Upper lobe of right lung (tissue), 1 donor: Measurements from ENCODE around the gene LRRC74A. TPM values are rescaled to one million over a fixed set of nuclear protein-coding genes. Genes with fewer than 3 reads are reported as not detected.

Experiments
- ATAC-seq: fragments of 200-7000 bp; cut with Tn5 transposase; one replicate; pipeline ENCODE4 v1.9.1; 2020; ENCODE audit warnings: mild to moderate bottlenecking, moderate library complexity
- DNase-seq: peaks from one replicate; pipeline ENCODE4 v3.0.0-alpha.2; 2020
- H3K27ac ChIP-seq: fragments of 200-600 bp; one replicate; pipeline ENCODE4 v1.8.0; 2022
- H3K27me3 ChIP-seq: fragments of 200-600 bp; one replicate; pipeline ENCODE4 v1.8.0; 2022; ENCODE audit warnings: mild to moderate bottlenecking
- H3K36me3 ChIP-seq: fragments of 200-600 bp; one replicate; pipeline ENCODE4 v1.8.0; 2022
- H3K4me1 ChIP-seq: fragments of 200-600 bp; one replicate; pipeline ENCODE4 v1.8.0; 2022
- H3K4me3 ChIP-seq: fragments of 200-600 bp; one replicate; pipeline ENCODE4 v1.8.0; 2022; ENCODE audit warnings: mild to moderate bottlenecking
- H3K9me3 ChIP-seq: fragments of 200-600 bp; one replicate; pipeline ENCODE4 v1.8.0; 2022
- CTCF ChIP-seq: fragments of 200-600 bp; IDR thresholded peaks from one replicate; pipeline ENCODE4 v1.8.0; 2022; ENCODE audit warnings: antibody characterized with exemption
- intact Hi-C: fragments of 100-400 bp; cut with DNase I; formaldehyde crosslinking; loops from one replicate; pipeline ENCODE4 v1.11.0; 2022
- total RNA-seq: library from RNA; stranded (reverse); fragmentation: NEBNext Ultra II Directional; extraction: Animal tissue kit (Norgen Biotek cat#: 25700); gene quantifications from one replicate; pipeline ENCODE4 v1.2.1, GENCODE V29; 2021
- donor health status: DM: no; HTN: yes; CAD: no; lungs with severe emphysema.

LRRC74A gene
- total RNA-seq, 1 donor from 2014 or later, result not detected

- ATAC-seq (peak; percentile 3), DNase-seq (no peak)
- Histone ChIP-seq H3K27me3 (no peaks in the 10 kb centered on the region), H3K27ac (no peak overlapping the region), H3K9me3 (no peaks in the 10 kb centered on the region), H3K36me3 (peaks cover 50% of the 10 kb centered on the region), H3K4me1 (peaks cover 15% of the 10 kb centered on the region), H3K4me3 (no peak overlapping the region)
- intact Hi-C loops, result loop anchor here (10.0 kb wide), 1 partner anchor 68 kb away; no protein-coding TSS in a partner anchor
- TF ChIP-seq CTCF, result no peak
These were observed 43.2 kb upstream of the LRRC74A start for GRCh38 chr14:76782885-76783566.

DNA sequence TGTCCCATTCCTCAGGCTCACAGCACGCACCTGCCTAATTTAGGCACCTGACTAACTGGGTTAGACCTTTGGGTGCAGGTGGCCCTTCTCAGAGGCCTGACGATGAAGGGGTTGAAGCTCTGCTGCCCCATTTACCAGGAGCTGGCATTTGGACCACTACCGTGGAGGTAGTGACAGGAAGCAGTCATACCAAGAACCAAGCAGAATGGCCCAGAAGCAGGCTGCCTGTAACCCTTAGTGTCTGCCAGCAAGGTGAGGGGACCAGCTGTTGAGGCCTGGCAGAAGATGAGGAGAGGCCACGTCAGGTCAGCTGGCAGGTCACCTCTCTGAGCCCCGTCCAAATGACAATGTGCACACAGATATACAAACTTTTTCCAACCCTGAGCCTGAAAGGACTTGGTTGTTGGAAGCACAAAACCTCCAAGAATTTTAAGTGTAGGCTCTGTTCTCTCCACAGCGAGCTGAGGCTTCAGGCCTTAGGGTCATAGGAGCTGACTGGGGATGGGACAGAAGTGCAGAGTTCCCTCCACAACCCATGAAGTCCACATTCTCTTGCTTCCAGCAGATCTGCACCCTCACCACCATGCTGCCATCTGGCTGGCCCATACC, 41.8 kb upstream of the LRRC74A start:
- no peaks in the 10 kb centered on the region for H3K9me3 ChIP-seq
- peaks cover 63% of the 10 kb centered on the region for H3K36me3 ChIP-seq
- intact Hi-C loops, result loop anchor here (10.0 kb wide), 1 partner anchor 70 kb away; no protein-coding TSS in a partner anchor
- H3K4me1 ChIP-seq, result peaks cover 15% of the 10 kb centered on the region
- H3K27ac ChIP-seq, result no peak overlapping the region
- DNase-seq (no peak), ATAC-seq (no peak)
- no peaks in the 10 kb centered on the region for H3K27me3 ChIP-seq
- no peak overlapping the region for H3K4me3 ChIP-seq
- TF ChIP-seq CTCF, result no peak

DNA sequence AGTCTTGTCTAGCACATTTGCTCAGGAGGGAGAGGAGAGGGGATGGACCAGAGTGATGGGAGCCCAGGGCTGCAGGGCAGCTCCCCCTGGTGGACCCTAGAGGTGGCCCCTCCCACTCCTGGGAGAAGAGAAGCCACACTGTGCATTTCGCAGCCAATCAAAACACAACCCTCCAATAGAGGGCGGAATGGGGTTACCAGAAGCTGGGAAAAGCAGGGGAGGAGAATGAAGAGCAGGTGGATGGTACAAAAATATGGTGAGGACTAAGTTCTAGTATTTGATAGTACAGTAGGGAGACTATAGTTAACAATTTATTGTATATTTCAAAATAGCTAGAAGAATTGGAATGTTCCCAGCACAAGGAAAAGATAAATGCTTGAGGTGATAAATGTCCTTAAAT, 41.3 kb upstream of the LRRC74A start:
- ATAC-seq (peak; percentile 93), DNase-seq (peak; percentile 80)
- H3K9me3 ChIP-seq, result no peaks in the 10 kb centered on the region
- H3K4me3 ChIP-seq, result no peak overlapping the region
- no peak overlapping the region for H3K27ac ChIP-seq
- peak; percentile 82 for TF ChIP-seq CTCF
- H3K36me3 ChIP-seq, result peaks cover 68% of the 10 kb centered on the region
- intact Hi-C loops, result loop anchor here (10.0 kb wide), 1 partner anchor 70 kb away; no protein-coding TSS in a partner anchor
- H3K4me1 ChIP-seq, result peaks cover 15% of the 10 kb centered on the region
- H3K27me3 ChIP-seq, result no peaks in the 10 kb centered on the region

GRCh38 chr14:76786601-76787000, 39.6 kb upstream of the LRRC74A start:
- Histone ChIP-seq H3K36me3 (peaks cover 85% of the 10 kb centered on the region), H3K27ac (no peak overlapping the region), H3K27me3 (no peaks in the 10 kb centered on the region), H3K4me3 (no peak overlapping the region), H3K4me1 (peaks cover 10% of the 10 kb centered on the region), H3K9me3 (no peaks in the 10 kb centered on the region)
- ATAC-seq (no peak), DNase-seq (no peak)
- intact Hi-C loops, result loop anchor here (10.0 kb wide), 1 partner anchor 72 kb away; no protein-coding TSS in a partner anchor
- no peak for TF ChIP-seq CTCF

- Histone ChIP-seq H3K36me3 (peaks cover 68% of the 10 kb centered on the region), H3K4me3 (no peak overlapping the region), H3K4me1 (no peaks in the 10 kb centered on the region), H3K27me3 (no peaks in the 10 kb centered on the region), H3K9me3 (no peaks in the 10 kb centered on the region), H3K27ac (no peak overlapping the region)
- intact Hi-C loops, result no loop called here
- no peak for DNase-seq
- ATAC-seq, result no peak
- no peak for TF ChIP-seq CTCF
These were observed 33.8 kb upstream of the LRRC74A start for GRCh38 chr14:76792422-76792821.
